HuH-7.5 (cell line): Measurements from ENCODE around the gene C18orf63.

ENCODE experiments used
- DNase-seq: peaks from one replicate; pipeline ENCODE4 v3.0.0; 2011; ENCODE audit warnings: low spot score

C18orf63 gene

DNA sequence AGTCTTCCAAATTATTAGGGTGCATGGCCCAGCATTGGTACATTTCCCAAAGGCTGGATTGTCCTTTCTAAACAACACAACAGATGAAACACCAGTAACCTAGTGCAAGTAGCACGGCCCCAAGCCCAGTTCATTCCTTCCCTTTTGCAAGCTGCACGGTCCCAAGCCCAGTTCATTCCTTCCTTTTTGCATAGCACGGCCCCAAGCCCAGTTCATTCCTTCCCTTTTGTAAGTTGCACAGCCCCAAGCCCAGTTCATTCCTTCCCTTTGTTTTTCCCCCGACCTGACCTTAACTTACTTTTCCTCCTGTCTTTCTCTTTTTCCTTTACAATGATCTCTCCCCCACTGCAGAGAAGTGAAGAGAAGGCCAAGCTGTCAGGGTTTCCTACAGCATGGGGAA, 60.9 kb downstream of the C18orf63 start:
- no peak for DNase-seq

GRCh38 chr18:74377776-74378175, 62.1 kb downstream of the C18orf63 start:
- no peak for DNase-seq

- no peak for DNase-seq
Observed at GRCh38 chr18:74378179-74378682, 62.6 kb downstream of the C18orf63 start.

DNA sequence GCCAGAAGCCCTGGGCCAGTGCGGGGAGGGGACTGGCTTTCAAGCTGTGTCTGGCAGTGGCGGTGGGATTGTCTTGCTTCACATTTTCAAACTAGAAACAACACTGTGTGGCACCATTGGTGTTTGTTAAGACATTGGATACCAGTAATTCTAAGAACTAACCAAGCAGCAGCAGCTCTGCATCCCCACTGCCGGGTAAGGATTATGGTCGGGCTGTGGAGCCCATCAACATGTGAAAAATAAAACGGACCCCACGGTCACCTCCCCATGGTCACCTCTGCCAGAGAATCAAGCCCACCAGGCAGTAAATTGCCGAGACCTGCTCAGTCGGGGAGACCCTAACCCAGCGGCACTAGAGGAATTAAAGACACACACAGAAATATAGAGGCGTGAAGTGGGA, 65.3 kb downstream of the C18orf63 start:
- no peak for DNase-seq

DNA sequence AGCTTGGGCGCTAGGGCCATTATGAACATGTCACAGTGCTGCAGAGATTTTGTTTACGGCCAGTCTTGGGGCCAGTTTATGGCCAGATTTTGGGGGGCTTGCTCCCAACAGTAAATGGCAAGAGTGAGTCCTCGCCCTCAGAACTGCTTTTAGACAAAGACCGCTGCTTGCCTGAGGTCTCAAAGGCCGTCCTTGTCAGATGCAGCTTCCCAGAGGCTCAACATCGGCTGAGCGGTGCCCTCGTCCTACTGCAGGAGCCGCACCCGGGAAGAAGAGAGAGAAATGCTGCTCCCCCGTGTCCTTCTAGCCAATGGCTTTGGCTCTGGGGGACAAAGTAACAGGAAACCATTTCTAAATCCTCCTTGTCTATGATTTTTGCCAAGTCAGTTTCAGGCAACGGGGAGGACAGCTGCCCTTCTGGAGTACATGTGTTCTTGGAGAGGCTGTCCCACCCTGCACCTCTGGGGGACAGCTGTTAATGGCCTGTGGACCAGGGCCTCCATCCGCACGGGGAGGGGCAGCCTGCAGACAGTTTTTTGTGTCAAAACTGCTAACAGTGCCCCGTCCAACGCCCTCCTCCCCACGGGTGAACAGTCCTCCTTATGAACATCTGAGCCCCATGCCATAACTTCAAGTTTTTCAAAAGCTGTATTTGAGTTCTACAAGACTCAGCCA, 66.1 kb downstream of the C18orf63 start:
- no peak for DNase-seq

- no peak for DNase-seq
Observed at GRCh38 chr18:74382481-74383017, 66.9 kb downstream of the C18orf63 start.

GRCh38 chr18:74387383-74387782, 71.7 kb downstream of the C18orf63 start:
- DNase-seq, result no peak

- no peak for DNase-seq
Observed at GRCh38 chr18:74388227-74388626, 72.6 kb downstream of the C18orf63 start.

- no peak for DNase-seq
Observed at GRCh38 chr18:74389171-74389927, 73.7 kb downstream of the C18orf63 start.

DNA sequence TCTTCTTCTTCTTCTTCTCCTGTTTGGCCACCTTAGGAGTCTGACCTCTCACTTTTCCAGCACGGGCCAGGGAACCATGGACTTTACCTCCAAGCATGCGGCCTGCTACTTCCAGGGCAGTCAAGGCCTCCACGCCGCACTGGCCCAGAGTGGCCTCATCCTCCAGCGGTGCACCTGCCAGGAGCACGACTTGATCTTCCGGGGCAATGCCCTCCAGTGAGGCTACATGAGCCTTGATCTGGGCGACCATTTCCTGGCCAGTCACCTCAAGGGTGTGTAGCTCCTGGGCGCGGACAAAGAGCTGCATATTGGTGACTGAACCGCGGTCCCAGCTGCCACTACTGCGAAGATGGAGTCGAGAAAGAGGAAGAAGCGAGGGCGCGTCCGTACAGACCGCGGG, 74.4 kb downstream of the C18orf63 start:
- no peak for DNase-seq

- DNase-seq, result no peak
Observed at GRCh38 chr18:74390900-74391299, 75.3 kb downstream of the C18orf63 start.

- no peak for DNase-seq
Observed at GRCh38 chr18:74392323-74392722, 76.7 kb downstream of the C18orf63 start.

DNA sequence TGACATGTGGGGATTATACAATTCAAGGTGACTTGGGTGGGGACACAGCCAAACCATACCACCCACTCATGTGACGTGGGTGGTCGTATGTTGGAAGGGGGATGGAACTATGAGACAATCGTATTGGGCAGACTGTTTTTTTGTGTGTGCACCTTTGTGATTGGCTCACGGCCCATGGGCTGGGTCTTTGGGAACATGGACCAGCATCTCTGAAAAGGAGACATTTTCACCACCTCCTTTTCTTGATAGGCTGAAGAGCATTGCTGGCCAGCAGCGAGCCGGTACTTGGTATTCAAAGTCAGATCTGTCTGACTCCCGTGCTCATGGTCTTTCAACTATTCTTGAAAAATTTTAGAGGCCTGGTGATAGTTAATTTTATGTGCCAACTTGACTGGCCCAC, 79.4 kb downstream of the C18orf63 start:
- no peak for DNase-seq

GRCh38 chr18:74395648-74396154, 80.1 kb downstream of the C18orf63 start:
- no peak for DNase-seq

- no peak for DNase-seq
Observed at GRCh38 chr18:74396171-74397169, 80.8 kb downstream of the C18orf63 start.

DNA sequence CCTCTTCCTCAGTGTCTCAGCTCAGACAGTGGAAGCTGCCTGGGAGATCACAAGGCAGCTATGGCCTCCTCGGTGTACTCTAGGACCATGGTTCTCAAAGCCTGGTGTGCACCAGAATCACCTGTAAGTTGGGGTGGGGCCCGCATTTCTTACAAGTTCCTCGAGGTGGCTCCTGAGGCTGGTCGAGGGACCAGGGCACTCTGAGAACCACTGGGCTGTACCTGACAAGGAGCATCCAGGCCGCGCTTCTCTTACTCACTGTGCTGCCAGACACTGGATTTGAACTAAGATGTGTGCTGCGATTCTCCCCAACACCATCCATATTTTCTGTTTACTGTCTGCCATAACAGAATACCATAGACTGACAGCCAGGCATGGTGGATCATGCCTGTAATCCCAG, 81.9 kb downstream of the C18orf63 start:
- no peak for DNase-seq

GRCh38 chr18:74399091-74399887, 83.7 kb downstream of the C18orf63 start:
- no peak for DNase-seq

DNA sequence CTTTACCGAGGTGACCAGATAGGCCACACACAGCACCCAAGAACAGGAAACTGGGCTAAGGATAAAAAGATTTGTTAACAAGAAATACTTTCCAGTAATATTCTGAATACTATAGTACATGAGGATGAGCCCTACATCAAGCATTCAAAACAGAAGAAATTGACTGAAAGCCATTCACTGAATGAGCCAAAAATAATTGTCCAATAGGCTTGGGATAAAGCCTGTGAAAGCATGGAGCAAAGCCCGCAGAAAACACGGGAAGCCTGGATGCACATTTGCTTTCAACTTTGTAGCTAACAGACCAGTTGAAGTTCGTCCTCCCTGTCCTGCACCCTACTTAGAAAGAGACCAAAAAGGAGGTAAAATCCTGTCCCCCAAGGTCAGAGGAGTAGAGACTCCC, 85.2 kb downstream of the C18orf63 start:
- DNase-seq, result no peak

DNA sequence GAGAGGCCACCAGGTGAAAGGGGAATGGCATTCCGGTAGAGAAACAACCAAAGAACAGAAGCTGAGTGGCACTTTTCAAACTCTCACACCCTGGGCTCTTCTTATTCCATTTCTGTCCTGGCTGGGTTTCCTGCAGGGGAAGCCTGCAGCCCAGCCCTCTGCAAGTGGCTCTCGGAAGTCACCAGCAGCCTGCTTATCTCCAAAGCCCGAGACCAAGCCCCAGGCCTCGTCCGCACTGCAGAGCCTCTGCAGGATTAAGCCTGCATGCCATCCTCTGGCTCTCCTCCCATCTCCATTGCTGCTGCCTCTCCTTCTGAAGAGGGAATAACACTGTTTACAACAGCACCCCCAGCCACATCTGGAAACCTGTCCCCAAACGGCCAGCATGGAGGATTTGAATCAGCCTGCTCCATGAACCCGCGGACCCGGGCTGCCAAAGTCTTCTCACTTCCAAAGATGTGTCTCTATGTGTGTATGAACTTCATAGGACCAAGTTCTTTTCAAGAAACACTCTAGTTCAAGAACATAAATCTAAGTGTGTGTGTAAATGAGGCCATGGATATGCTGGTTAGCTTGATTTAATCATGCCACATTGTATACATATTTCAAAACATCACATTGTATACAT, 87.3 kb downstream of the C18orf63 start:
- no peak for DNase-seq

DNA sequence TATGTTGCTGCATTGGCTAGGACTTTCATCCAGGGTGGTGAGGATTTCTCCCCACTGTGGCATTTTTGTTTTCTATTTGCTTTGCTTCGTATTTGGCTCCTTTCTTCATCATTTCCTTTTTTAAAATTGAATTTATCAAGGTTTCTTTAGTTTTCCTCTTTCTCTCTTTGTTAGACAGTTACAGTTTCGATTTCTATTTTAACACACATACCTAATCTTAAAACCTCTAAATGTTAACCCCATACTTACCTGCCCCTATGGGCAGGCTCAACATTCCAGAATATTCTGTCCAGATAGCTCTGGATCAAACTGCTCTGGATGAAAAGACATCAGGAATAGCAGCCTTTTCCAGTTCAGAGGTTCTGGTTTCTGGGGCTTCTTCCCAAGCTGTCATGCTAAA, 92.2 kb downstream of the C18orf63 start:
- DNase-seq, result no peak
